VCaP (cell line): ENCODE measurements around the gene GLB1L3.
"Not testable (repeated sequence)": the region's sequence is repeated elsewhere in the genome, so short reads cannot be mapped to it uniquely, and the experiment has no call there.

Experiments
- H3K27ac ChIP-seq: fragments of 450-650 bp; 2 replicates; pipeline ENCODE4 v1.5.1; 2017
- TF ChIP-seq, protein P1 (sequence below): fragments of 450-650 bp; conservative IDR thresholded peaks from 2 replicates; pipeline ENCODE4 v1.5.1; 2017; ENCODE audit warnings: mild to moderate bottlenecking, moderate library complexity

Gene GLB1L3

DNA sequence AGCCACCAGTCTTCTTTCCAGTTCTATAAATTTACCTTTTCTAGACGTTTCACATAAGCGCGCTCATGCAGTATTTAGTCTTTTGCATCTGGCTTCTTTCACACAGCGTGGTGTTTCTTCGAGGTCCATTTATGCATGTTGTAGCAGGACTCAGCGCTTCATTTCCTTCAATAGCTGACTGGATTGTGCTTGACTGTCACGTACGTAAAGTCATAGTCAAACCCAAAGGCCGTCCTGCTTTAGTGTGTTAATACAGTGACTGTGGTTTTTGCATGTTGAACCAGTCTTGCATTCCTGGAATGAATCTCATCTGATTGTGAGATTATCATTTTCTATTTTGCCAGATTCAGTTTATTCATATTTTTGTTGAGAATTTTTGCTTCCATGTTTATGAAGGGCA is 18.5 kb downstream of the GLB1L3 start:
- no peak overlapping the region for H3K27ac ChIP-seq
- TF ChIP-seq, protein P1, sequence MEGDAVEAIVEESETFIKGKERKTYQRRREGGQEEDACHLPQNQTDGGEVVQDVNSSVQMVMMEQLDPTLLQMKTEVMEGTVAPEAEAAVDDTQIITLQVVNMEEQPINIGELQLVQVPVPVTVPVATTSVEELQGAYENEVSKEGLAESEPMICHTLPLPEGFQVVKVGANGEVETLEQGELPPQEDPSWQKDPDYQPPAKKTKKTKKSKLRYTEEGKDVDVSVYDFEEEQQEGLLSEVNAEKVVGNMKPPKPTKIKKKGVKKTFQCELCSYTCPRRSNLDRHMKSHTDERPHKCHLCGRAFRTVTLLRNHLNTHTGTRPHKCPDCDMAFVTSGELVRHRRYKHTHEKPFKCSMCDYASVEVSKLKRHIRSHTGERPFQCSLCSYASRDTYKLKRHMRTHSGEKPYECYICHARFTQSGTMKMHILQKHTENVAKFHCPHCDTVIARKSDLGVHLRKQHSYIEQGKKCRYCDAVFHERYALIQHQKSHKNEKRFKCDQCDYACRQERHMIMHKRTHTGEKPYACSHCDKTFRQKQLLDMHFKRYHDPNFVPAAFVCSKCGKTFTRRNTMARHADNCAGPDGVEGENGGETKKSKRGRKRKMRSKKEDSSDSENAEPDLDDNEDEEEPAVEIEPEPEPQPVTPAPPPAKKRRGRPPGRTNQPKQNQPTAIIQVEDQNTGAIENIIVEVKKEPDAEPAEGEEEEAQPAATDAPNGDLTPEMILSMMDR, result no peak

DNA sequence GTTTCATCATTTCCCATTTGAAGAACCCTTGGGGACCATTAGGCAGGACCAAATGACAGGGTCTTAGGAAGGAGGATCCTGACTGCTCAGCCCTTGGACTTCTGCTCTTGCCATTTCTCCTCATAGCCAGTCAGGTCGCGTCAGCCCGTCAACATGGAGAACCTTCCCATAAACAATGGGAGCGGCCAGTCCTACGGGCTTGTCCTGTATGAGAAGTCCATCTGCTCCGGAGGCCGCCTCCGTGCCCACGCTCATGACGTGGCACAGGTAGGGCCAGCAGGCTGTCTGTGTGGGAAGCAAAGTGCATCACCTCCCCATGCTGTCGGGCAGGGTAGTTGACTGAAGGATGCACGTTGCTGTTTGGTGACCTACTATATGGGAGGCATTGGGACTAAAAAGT is 36.0 kb downstream of the GLB1L3 start:
- H3K27ac ChIP-seq, result no peak overlapping the region
- TF ChIP-seq, protein P1, result no peak

DNA sequence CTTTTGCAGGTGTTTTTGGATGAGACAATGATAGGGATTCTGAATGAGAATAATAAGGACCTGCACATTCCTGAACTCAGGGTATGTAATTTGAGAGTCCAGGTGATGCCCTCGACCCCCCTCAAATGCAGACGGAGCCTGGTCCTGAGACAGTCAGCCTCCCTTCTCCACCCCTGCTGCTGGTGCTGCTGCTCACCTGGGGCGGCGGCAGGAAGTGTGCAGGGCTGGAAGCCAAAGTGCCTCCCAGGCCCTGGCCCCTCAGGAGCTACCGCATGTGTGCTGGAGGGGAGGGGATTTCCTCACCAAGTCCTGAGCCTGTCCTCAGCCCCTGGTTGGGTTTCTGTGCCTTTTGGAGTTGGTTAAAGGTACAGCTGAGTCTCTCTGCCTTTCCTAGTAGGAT is 36.6 kb downstream of the GLB1L3 start:
- no peak overlapping the region for H3K27ac ChIP-seq
- TF ChIP-seq, protein P1, result no peak

DNA sequence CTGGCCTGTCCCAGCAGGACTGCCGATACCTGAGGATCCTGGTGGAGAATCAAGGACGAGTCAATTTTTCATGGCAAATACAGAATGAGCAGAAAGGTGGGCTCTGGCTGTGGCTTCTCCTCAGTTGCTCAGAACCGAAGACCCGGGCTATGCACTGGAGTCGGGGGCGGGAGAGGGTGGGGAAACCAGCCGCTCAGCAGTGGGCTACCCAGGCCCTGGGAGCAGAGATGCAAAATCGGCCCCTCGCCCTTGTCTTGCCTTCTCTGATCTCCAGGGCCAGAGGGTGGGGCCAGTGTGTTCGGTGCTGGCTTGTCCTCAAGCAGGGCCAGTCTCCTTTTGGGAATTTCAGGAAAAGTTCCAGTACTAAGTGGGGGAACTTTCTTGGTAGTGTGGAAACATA is 37.2 kb downstream of the GLB1L3 start:
- H3K27ac ChIP-seq, result no peak overlapping the region
- TF ChIP-seq, protein P1, result no peak

DNA sequence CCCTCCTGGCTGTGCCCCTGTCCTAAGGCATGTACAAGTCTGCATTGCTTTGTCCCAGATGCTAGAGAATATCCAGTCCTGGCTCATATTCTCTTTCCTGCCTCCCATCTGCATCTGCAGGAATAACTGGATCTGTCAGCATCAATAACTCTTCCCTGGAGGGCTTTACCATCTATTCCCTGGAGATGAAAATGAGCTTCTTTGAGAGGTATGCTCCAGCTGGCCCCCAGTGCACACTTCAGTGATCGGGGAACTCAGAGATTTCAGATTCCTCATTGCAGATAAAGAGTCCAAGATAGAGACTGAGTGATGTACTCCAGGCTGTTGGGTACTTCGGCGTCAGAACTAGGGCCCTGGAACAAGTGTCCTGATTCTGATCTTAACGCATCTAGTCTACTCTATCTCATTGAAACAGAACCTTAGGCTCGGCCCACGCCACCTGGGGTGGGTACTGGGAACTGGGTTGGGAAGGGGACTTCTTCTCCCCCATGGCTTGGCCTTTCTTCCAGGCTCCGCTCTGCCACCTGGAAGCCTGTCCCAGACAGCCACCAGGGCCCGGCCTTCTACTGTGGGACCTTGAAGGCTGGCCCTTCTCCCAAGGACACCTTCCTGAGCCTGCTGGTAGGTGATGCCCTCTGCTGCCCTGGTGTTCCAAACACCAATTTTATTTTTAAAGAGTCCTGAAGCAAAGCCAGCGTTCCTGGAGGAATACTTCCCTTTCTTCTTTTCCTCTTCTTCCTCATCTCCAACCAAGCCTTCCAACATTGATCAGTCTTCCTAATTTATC is 37.8 kb downstream of the GLB1L3 start:
- TF ChIP-seq, protein P1, result no peak
- H3K27ac ChIP-seq, result no peak overlapping the region

DNA sequence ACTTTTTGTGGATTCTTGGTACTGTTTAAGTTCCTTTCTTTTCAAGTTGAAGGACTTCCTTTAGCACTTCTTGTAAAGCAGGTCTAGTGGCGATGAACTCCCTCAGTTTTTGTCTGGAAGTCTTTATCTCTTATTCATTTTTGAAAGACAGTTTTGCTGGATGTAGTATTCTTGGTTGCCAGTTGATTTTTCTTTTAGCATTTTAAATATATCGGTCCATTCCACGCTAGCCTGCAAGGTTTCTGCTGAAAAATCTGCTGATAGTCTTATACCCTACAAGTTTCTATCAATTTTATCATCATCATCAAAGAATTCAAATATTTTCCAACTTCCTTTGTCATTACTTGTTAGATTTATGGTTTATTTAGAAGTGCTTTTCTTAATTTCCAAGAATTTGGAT is 40.9 kb downstream of the GLB1L3 start:
- TF ChIP-seq, protein P1, result no peak
- H3K27ac ChIP-seq, result no peak overlapping the region

DNA sequence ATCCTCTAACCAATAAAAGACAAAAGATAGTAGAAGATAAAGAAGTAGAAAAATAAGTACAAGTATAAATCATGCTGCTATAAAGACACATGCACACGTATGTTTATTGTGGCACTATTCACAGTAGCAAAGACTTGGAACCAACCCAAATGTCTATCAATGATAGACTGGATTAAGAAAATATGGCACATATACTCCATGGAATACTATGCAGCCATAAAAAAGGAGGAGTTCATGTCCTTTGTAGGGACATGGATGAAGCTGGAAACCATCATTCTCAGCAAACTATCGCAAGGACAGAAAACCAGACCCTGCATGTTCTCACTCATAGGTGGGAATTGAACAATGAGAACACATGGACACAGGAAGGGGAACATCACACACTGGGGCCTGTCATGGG is 45.2 kb downstream of the GLB1L3 start:
- H3K27ac ChIP-seq, result not testable (repeated sequence)

DNA sequence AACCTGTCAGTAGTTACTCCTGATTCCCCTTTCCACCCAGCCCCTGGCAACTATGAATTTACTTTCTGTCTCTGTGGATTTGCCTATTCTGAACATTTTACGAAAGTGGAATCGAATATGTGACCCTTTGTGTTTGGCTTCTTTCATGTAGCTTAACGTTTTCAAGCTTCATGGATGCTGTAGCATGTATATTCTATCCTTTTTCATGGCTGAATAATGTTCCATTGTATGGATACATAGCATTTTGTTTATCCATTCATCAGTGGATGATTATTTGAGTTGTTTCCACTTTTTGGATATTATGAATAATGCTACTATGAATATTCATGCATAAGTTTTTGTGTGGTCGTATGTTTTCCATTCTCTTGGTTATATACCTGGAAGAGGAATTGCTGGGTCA is 46.4 kb downstream of the GLB1L3 start:
- TF ChIP-seq, protein P1, result no peak
- no peak overlapping the region for H3K27ac ChIP-seq
